Fibroblast of skin of scalp (primary cell): ENCODE results near the gene BMP6.
"Not testable (repeated sequence)": the region's sequence is repeated elsewhere in the genome, so short reads cannot be mapped to it uniquely, and the experiment has no call there.

Source experiments
- DNase-seq: peaks from one replicate; pipeline ENCODE4 v3.0.0-alpha.2; 2013

The BMP6 gene

GRCh38 chr6:7887278-7887991, 161.5 kb downstream of the BMP6 start:
- DNase-seq, result no peak

GRCh38 chr6:7888587-7889357, 162.9 kb downstream of the BMP6 start:
- DNase-seq, result no peak

GRCh38 chr6:7891078-7891872, 165.4 kb downstream of the BMP6 start:
- no peak for DNase-seq

- DNase-seq, result not testable (repeated sequence)
These were observed 166.5 kb downstream of the BMP6 start for GRCh38 chr6:7892367-7892766.

- DNase-seq, result no peak
These were observed 167.4 kb downstream of the BMP6 start for GRCh38 chr6:7893342-7893741.

GRCh38 chr6:7894262-7895124, 168.6 kb downstream of the BMP6 start:
- no peak for DNase-seq

GRCh38 chr6:7895125-7895423, 169.2 kb downstream of the BMP6 start:
- no peak for DNase-seq

- no peak for DNase-seq
These were observed 170.6 kb downstream of the BMP6 start for GRCh38 chr6:7896465-7896987.

- no peak for DNase-seq
These were observed 171.7 kb downstream of the BMP6 start for GRCh38 chr6:7897461-7898192.

- DNase-seq, result not testable (repeated sequence)
These were observed 172.3 kb downstream of the BMP6 start for GRCh38 chr6:7898193-7898586.

GRCh38 chr6:7899101-7899888, 173.4 kb downstream of the BMP6 start:
- no peak for DNase-seq

GRCh38 chr6:7899889-7900213, 174.0 kb downstream of the BMP6 start:
- no peak for DNase-seq

- DNase-seq, result no peak
These were observed 174.7 kb downstream of the BMP6 start for GRCh38 chr6:7900621-7901020.

GRCh38 chr6:7901056-7901455, 175.2 kb downstream of the BMP6 start:
- DNase-seq, result no peak

GRCh38 chr6:7901780-7902179, 175.9 kb downstream of the BMP6 start:
- DNase-seq, result no peak

GRCh38 chr6:7902221-7902620, 176.3 kb downstream of the BMP6 start:
- DNase-seq, result no peak

- no peak for DNase-seq
These were observed 177.0 kb downstream of the BMP6 start for GRCh38 chr6:7902867-7903266.

GRCh38 chr6:7903673-7904072, 177.8 kb downstream of the BMP6 start:
- no peak for DNase-seq

GRCh38 chr6:7904654-7905319, 178.9 kb downstream of the BMP6 start:
- no peak for DNase-seq

GRCh38 chr6:7905416-7905815, 179.5 kb downstream of the BMP6 start:
- DNase-seq, result no peak
